Endothelial cell (in vitro differentiated cells): ENCODE data around the gene ABAT. TPM values are rescaled to one million over a fixed set of nuclear protein-coding genes. Genes with fewer than 3 reads are reported as not detected.

Experiments used
- DNase-seq: peaks from one replicate; pipeline ENCODE4 v3.0.0; 2021; ENCODE audit warnings: low spot score
- H3K27ac Mint-ChIP-seq: one replicate; pipeline ENCODE4 v1.8.0; 2021; ENCODE audit warnings: mixed read lengths, inconsistent platforms; ENCODE audit not compliant: unreplicated experiment
- H3K27me3 Mint-ChIP-seq: one replicate; pipeline ENCODE4 v1.8.0; 2021; ENCODE audit warnings: mild to moderate bottlenecking, moderate library complexity, mixed read lengths, inconsistent platforms; ENCODE audit not compliant: unreplicated experiment
- H3K36me3 Mint-ChIP-seq: one replicate; pipeline ENCODE4 v1.8.0; 2021; ENCODE audit warnings: mild to moderate bottlenecking, low read depth, mixed read lengths, inconsistent platforms; ENCODE audit not compliant: unreplicated experiment
- H3K4me1 Mint-ChIP-seq: one replicate; pipeline ENCODE4 v1.8.0; 2021; ENCODE audit warnings: mild to moderate bottlenecking, mixed read lengths, inconsistent platforms; ENCODE audit not compliant: unreplicated experiment
- H3K4me3 Mint-ChIP-seq: one replicate; pipeline ENCODE4 v1.8.0; 2021; ENCODE audit warnings: mild to moderate bottlenecking, mixed read lengths, inconsistent platforms; ENCODE audit not compliant: unreplicated experiment
- H3K9me3 Mint-ChIP-seq: one replicate; pipeline ENCODE4 v1.8.0; 2021; ENCODE audit warnings: mixed read lengths, inconsistent platforms; ENCODE audit not compliant: unreplicated experiment
- CTCF ChIP-seq: fragments of 200-600 bp; sonication (generic); IDR thresholded peaks from one replicate; pipeline ENCODE4 v1.5.0; 2021; ENCODE audit warnings: antibody characterized with exemption; ENCODE audit not compliant: unreplicated experiment
- total RNA-seq: library from RNA; stranded (reverse); fragmentation: NEBNext Ultra II Directional; extraction: Animal tissue kit (Norgen Biotek cat#: 25700); gene quantifications from one replicate; pipeline ENCODE4 v1.2.1, GENCODE V29; 2021; ENCODE audit not compliant: unreplicated experiment

The ABAT gene
- total RNA-seq, 1 donor from 2014 or later = 1.6 TPM

- no peak for TF ChIP-seq CTCF
- H3K9me3 Mint-ChIP-seq = no peaks in the 10 kb centered on the region
These were observed 100.9 kb downstream of the ABAT start for GRCh38 chr16:8775359-8775758.

GRCh38 chr16:8776129-8776584, 101.7 kb downstream of the ABAT start:
- TF ChIP-seq CTCF = no peak
- Mint-ChIP-seq H3K36me3 (no peaks in the 10 kb centered on the region), H3K27ac (no peak overlapping the region), H3K4me1 (no peaks in the 10 kb centered on the region), H3K27me3 (peaks cover 4% of the 10 kb centered on the region), H3K9me3 (no peaks in the 10 kb centered on the region), H3K4me3 (no peak overlapping the region)
- DNase-seq = no peak

More at GRCh38 chr16:8775359-8775758, 100.9 kb downstream of the ABAT start:
- H3K4me3 Mint-ChIP-seq = no peak overlapping the region
- H3K27me3 Mint-ChIP-seq = peaks cover 4% of the 10 kb centered on the region
- H3K27ac Mint-ChIP-seq = no peak overlapping the region
- H3K4me1 Mint-ChIP-seq = no peaks in the 10 kb centered on the region
- no peak for DNase-seq
- no peaks in the 10 kb centered on the region for H3K36me3 Mint-ChIP-seq

GRCh38 chr16:8777217-8777616, 102.8 kb downstream of the ABAT start:
- no peak for TF ChIP-seq CTCF
- Mint-ChIP-seq H3K4me3 (no peak overlapping the region), H3K36me3 (no peaks in the 10 kb centered on the region), H3K9me3 (no peaks in the 10 kb centered on the region), H3K4me1 (no peaks in the 10 kb centered on the region), H3K27ac (no peak overlapping the region), H3K27me3 (peaks cover 4% of the 10 kb centered on the region)
- DNase-seq = no peak

GRCh38 chr16:8781797-8782196, 107.4 kb downstream of the ABAT start:
- H3K36me3 Mint-ChIP-seq = no peaks in the 10 kb centered on the region
- H3K4me1 Mint-ChIP-seq = peaks cover 7% of the 10 kb centered on the region
- H3K27me3 Mint-ChIP-seq = peaks cover 10% of the 10 kb centered on the region
- no peak for DNase-seq
- no peaks in the 10 kb centered on the region for H3K9me3 Mint-ChIP-seq
- no peak for TF ChIP-seq CTCF
- H3K27ac Mint-ChIP-seq = no peak overlapping the region
- no peak overlapping the region for H3K4me3 Mint-ChIP-seq

- Mint-ChIP-seq H3K4me1 (peaks cover 7% of the 10 kb centered on the region), H3K27ac (no peak overlapping the region), H3K27me3 (peaks cover 10% of the 10 kb centered on the region), H3K9me3 (no peaks in the 10 kb centered on the region), H3K36me3 (no peaks in the 10 kb centered on the region), H3K4me3 (no peak overlapping the region)
- no peak for DNase-seq
- no peak for TF ChIP-seq CTCF
These were observed 108.3 kb downstream of the ABAT start for GRCh38 chr16:8782673-8783072.
